Measurements from ENCODE around the gene VPS4A.

GRCh38 chr16:69326172-69326873 lies 15.2 kb downstream of the VPS4A start:
- TF ChIP-seq CTCF (IDR thresholded peaks at IDR 0.05; ENCODE audit: poor library complexity, severe bottlenecking) = no peak
- TF ChIP-seq POLR2AphosphoS5 (IDR thresholded peaks at IDR 0.05) = no peak
- no peak for TF ChIP-seq REST (IDR thresholded peaks at IDR 0.05; ENCODE audit: borderline replicate concordance)
- no peak for TF ChIP-seq EZH2 (IDR thresholded peaks at IDR 0.05; ENCODE audit: borderline replicate concordance, insufficient read depth, low read length, poor library complexity, severe bottlenecking)
- TF ChIP-seq MXI1 (conservative IDR thresholded peaks at IDR 0.05; ENCODE audit: poor library complexity, severe bottlenecking) = no peak
- TF ChIP-seq SMC3 (conservative IDR thresholded peaks at IDR 0.05; ENCODE audit: poor library complexity) = no peak
